GM19239 (cell line): ENCODE measurements around the gene TSHZ1.

Experiments used
- DNase-seq: peaks from one replicate; pipeline ENCODE4 v3.0.0; 2011; ENCODE audit warnings: low spot score; ENCODE audit not compliant: insufficient read length
- FAIRE-seq: peaks from 2 replicates; lab custom pipeline; 2011; peaks lifted over from hg19 to GRCh38; lab: Jason Lieb, UNC

TSHZ1 gene

GRCh38 chr18:75330308-75330707 is 119.7 kb downstream of the TSHZ1 start:
- DNase-seq, result no peak
- no peak for FAIRE-seq

- FAIRE-seq (no peak), DNase-seq (no peak)
These were observed 124.3 kb downstream of the TSHZ1 start for GRCh38 chr18:75334869-75335268.

GRCh38 chr18:75335511-75335910 is 124.9 kb downstream of the TSHZ1 start:
- DNase-seq, result no peak
- no peak for FAIRE-seq

- FAIRE-seq (no peak), DNase-seq (no peak)
These were observed 126.2 kb downstream of the TSHZ1 start for GRCh38 chr18:75336767-75337166.

GRCh38 chr18:75337348-75337747 is 126.8 kb downstream of the TSHZ1 start:
- no peak for FAIRE-seq
- DNase-seq, result no peak

GRCh38 chr18:75338631-75339030 is 128.0 kb downstream of the TSHZ1 start:
- no peak for DNase-seq
- no peak for FAIRE-seq
